C4-2B (cell line): Measurements from ENCODE around the gene ASIC2.
"Not testable (repeated sequence)": the region's sequence is repeated elsewhere in the genome, so short reads cannot be mapped to it uniquely, and the experiment has no call there.

Source experiments
- H3K27ac ChIP-seq: fragments of 450-650 bp; 2 replicates; pipeline ENCODE4 v1.5.1; 2017
- CTCF ChIP-seq: fragments of 450-650 bp; conservative IDR thresholded peaks from 2 replicates; pipeline ENCODE4 v1.5.1; 2017; ENCODE audit warnings: mild to moderate bottlenecking
- ZFX ChIP-seq: fragments of 450-650 bp; IDR thresholded peaks from 2 replicates; pipeline ENCODE4 v1.6.1; 2017

The ASIC2 gene

GRCh38 chr17:32995416-32996045 is 297.6 kb downstream of the ASIC2 start:
- no peak for TF ChIP-seq ZFX
- no peak for TF ChIP-seq CTCF
- no peak overlapping the region for H3K27ac ChIP-seq

- TF ChIP-seq ZFX (no peak), CTCF (no peak)
- H3K27ac ChIP-seq = no peak overlapping the region
Measured at GRCh38 chr17:32993977-32994376, 299.1 kb downstream of the ASIC2 start.

GRCh38 chr17:32992321-32993033 is 300.6 kb downstream of the ASIC2 start:
- H3K27ac ChIP-seq = no peak overlapping the region
- TF ChIP-seq ZFX = no peak
- no peak for TF ChIP-seq CTCF

- TF ChIP-seq CTCF = no peak
- no peak for TF ChIP-seq ZFX
- no peak overlapping the region for H3K27ac ChIP-seq
Measured at GRCh38 chr17:32988481-32989101, 304.5 kb downstream of the ASIC2 start.

- not testable (repeated sequence) for H3K27ac ChIP-seq
Measured at GRCh38 chr17:32987868-32988267, 305.2 kb downstream of the ASIC2 start.

- H3K27ac ChIP-seq = not testable (repeated sequence)
Measured at GRCh38 chr17:32987453-32987805, 305.7 kb downstream of the ASIC2 start.

GRCh38 chr17:32985050-32985756 is 307.9 kb downstream of the ASIC2 start:
- TF ChIP-seq CTCF (no peak), ZFX (no peak)
- H3K27ac ChIP-seq = no peak overlapping the region

- not testable (repeated sequence) for H3K27ac ChIP-seq
Measured at GRCh38 chr17:32981611-32982010, 311.5 kb downstream of the ASIC2 start.
